Glutamatergic neuron (in vitro differentiated cells): ENCODE results near the gene RAB31. TPM values are rescaled to one million over a fixed set of nuclear protein-coding genes. Genes with fewer than 3 reads are reported as not detected.

Source experiments
- DNase-seq: peaks from one replicate; pipeline ENCODE4 v3.0.0; 2022
- H3K27ac Mint-ChIP-seq: one replicate; pipeline ENCODE4 v1.8.0; 2020; ENCODE audit warnings: mild to moderate bottlenecking, mixed read lengths, inconsistent platforms; ENCODE audit not compliant: unreplicated experiment
- H3K27me3 Mint-ChIP-seq: one replicate; pipeline ENCODE4 v1.8.0; 2020; ENCODE audit warnings: mild to moderate bottlenecking, moderate library complexity, mixed read lengths, inconsistent platforms; ENCODE audit not compliant: unreplicated experiment
- H3K36me3 Mint-ChIP-seq: one replicate; pipeline ENCODE4 v1.8.0; 2020; ENCODE audit warnings: mild to moderate bottlenecking, mixed read lengths, inconsistent platforms; ENCODE audit not compliant: unreplicated experiment
- H3K4me1 Mint-ChIP-seq: one replicate; pipeline ENCODE4 v1.8.0; 2020; ENCODE audit warnings: mild to moderate bottlenecking, low read depth, mixed read lengths, inconsistent platforms; ENCODE audit not compliant: unreplicated experiment
- H3K4me3 Mint-ChIP-seq: one replicate; pipeline ENCODE4 v1.8.0; 2020; ENCODE audit warnings: mild to moderate bottlenecking, mixed read lengths, inconsistent platforms; ENCODE audit not compliant: unreplicated experiment
- H3K9me3 Mint-ChIP-seq: one replicate; pipeline ENCODE4 v1.8.0; 2020; ENCODE audit warnings: mild to moderate bottlenecking, moderate library complexity, mixed read lengths, inconsistent platforms; ENCODE audit not compliant: unreplicated experiment
- CTCF ChIP-seq: fragments of 200-600 bp; sonication (generic); IDR thresholded peaks from one replicate; pipeline ENCODE4 v1.5.0; 2021; ENCODE audit not compliant: partially characterized antibody, unreplicated experiment
- total RNA-seq: library from RNA; stranded (reverse); fragmentation: NEBNext Ultra II Directional; extraction: Animal tissue kit (Norgen Biotek cat#: 25700); gene quantifications from one replicate; pipeline ENCODE4 v1.2.1, GENCODE V29; 2021; ENCODE audit not compliant: unreplicated experiment

Gene RAB31
- total RNA-seq, 1 donor from 2014 or later, result 4.1 TPM

- no peak for TF ChIP-seq CTCF
- no peaks in the 10 kb centered on the region for H3K36me3 Mint-ChIP-seq
- no peak for DNase-seq
- H3K4me3 Mint-ChIP-seq, result no peak overlapping the region
- H3K9me3 Mint-ChIP-seq, result peaks cover 2% of the 10 kb centered on the region
- no peak overlapping the region for H3K27ac Mint-ChIP-seq
- H3K4me1 Mint-ChIP-seq, result no peaks in the 10 kb centered on the region
- peaks cover 3% of the 10 kb centered on the region for H3K27me3 Mint-ChIP-seq
These were observed 13.9 kb downstream of the RAB31 start for GRCh38 chr18:9721893-9722550.

GRCh38 chr18:9722691-9723090, 14.6 kb downstream of the RAB31 start:
- TF ChIP-seq CTCF, result no peak
- H3K27ac Mint-ChIP-seq, result no peak overlapping the region
- DNase-seq, result no peak
- H3K4me1 Mint-ChIP-seq, result no peaks in the 10 kb centered on the region
- H3K9me3 Mint-ChIP-seq, result peaks cover 2% of the 10 kb centered on the region
- H3K36me3 Mint-ChIP-seq, result no peaks in the 10 kb centered on the region
- peaks cover 3% of the 10 kb centered on the region for H3K27me3 Mint-ChIP-seq
- no peak overlapping the region for H3K4me3 Mint-ChIP-seq

- no peak for TF ChIP-seq CTCF
- Mint-ChIP-seq H3K4me3 (no peak overlapping the region), H3K36me3 (no peaks in the 10 kb centered on the region), H3K27ac (no peak overlapping the region), H3K27me3 (peaks cover 3% of the 10 kb centered on the region), H3K4me1 (no peaks in the 10 kb centered on the region), H3K9me3 (peaks cover 2% of the 10 kb centered on the region)
- no peak for DNase-seq
These were observed 16.9 kb downstream of the RAB31 start for GRCh38 chr18:9724797-9725585.

GRCh38 chr18:9726175-9726574, 18.1 kb downstream of the RAB31 start:
- TF ChIP-seq CTCF, result no peak
- peaks cover 2% of the 10 kb centered on the region for H3K9me3 Mint-ChIP-seq

GRCh38 chr18:9726936-9727335, 18.8 kb downstream of the RAB31 start:
- no peak overlapping the region for H3K4me3 Mint-ChIP-seq
- no peak for TF ChIP-seq CTCF
- H3K27me3 Mint-ChIP-seq, result no peaks in the 10 kb centered on the region
- DNase-seq, result no peak
- H3K27ac Mint-ChIP-seq, result no peak overlapping the region
- no peaks in the 10 kb centered on the region for H3K9me3 Mint-ChIP-seq
- H3K36me3 Mint-ChIP-seq, result no peaks in the 10 kb centered on the region
- no peaks in the 10 kb centered on the region for H3K4me1 Mint-ChIP-seq

More at GRCh38 chr18:9726175-9726574, 18.1 kb downstream of the RAB31 start:
- Mint-ChIP-seq H3K4me3 (no peak overlapping the region), H3K27ac (no peak overlapping the region), H3K4me1 (no peaks in the 10 kb centered on the region), H3K27me3 (peaks cover 3% of the 10 kb centered on the region), H3K36me3 (no peaks in the 10 kb centered on the region)
- DNase-seq, result no peak
